Liver (tissue), 9 donors: ENCODE results near the gene PSMD4. TPM values are rescaled to one million over a fixed set of nuclear protein-coding genes. Genes with fewer than 3 reads are reported as not detected.

Experiments used
- DNase-seq: peaks from one replicate; pipeline ENCODE4 v3.0.0-alpha.2; 2017; ENCODE audit warnings: low spot score
- H3K27ac ChIP-seq, 2 donors: one replicate each; pipeline ENCODE4 v1.7.0; 2013; ENCODE audit warnings: inconsistent platforms in 2 of 2, low read length in 2 of 2, control low read depth in 1 of 2, low read depth in 1 of 2, mild to moderate bottlenecking in 1 of 2
- H3K27me3 ChIP-seq, 4 donors: one replicate each; pipeline versions ENCODE4 v1.6.1 to v1.7.0; 2013; ENCODE audit warnings: low read length in 3 of 4, inconsistent platforms in 1 of 4, mild to moderate bottlenecking in 1 of 4, moderate library complexity in 1 of 4; ENCODE audit not compliant: control insufficient read depth in 4 of 4, insufficient read depth in 4 of 4
- H3K36me3 ChIP-seq, 4 donors: one replicate each; pipeline versions ENCODE4 v1.6.1 to v1.7.0; 2013; ENCODE audit warnings: low read length in 3 of 4, mild to moderate bottlenecking in 3 of 4, low read depth in 1 of 4, moderate library complexity in 1 of 4; ENCODE audit not compliant: control insufficient read depth in 4 of 4, insufficient read depth in 3 of 4
- H3K4me1 ChIP-seq, 4 donors: one replicate each; pipeline versions ENCODE4 v1.6.1 to v1.7.0; 2013; ENCODE audit warnings: low read length in 3 of 4, mild to moderate bottlenecking in 3 of 4, moderate library complexity in 1 of 4; ENCODE audit not compliant: control insufficient read depth in 4 of 4, insufficient read depth in 4 of 4
- H3K4me3 ChIP-seq, 3 donors: one replicate each; pipeline versions ENCODE4 v1.6.1 to v1.7.0; 2013; ENCODE audit warnings: low read length in 3 of 3, control low read depth in 1 of 3, low read depth in 1 of 3, mild to moderate bottlenecking in 1 of 3
- H3K9ac ChIP-seq, 2 donors: one replicate each; pipeline ENCODE4 v1.7.0; 2013; ENCODE audit warnings: low read length in 2 of 2, mild to moderate bottlenecking in 2 of 2, moderate library complexity in 2 of 2, control low read depth in 1 of 2, low read depth in 1 of 2
- H3K9me3 ChIP-seq, 4 donors: one replicate each; pipeline versions ENCODE4 v1.6.1 to v1.7.0; 2013; ENCODE audit warnings: low read length in 3 of 4; ENCODE audit not compliant: control insufficient read depth in 4 of 4
- ATF3 ChIP-seq: IDR thresholded peaks from 2 replicates; pipeline ENCODE4 v1.6.1; 2016; ENCODE audit warnings: antibody characterized with exemption
- CTCF ChIP-seq: fragments of 150-350 bp; IDR thresholded peaks from 2 replicates; pipeline ENCODE4 v1.5.1; 2017; ENCODE audit warnings: improper control_type of control experiment, low read depth, low read length; ENCODE audit not compliant: missing input control
- EGR1 ChIP-seq, 2 donors: IDR thresholded peaks; 2 replicates each; pipeline ENCODE4 v1.6.1; 2016 to 2018; ENCODE audit warnings: antibody characterized with exemption in 2 of 2, low read depth in 2 of 2
- FOXA1 ChIP-seq: IDR thresholded peaks from 2 replicates; pipeline ENCODE4 v1.6.1; 2016; ENCODE audit warnings: antibody characterized with exemption
- FOXA2 ChIP-seq: IDR thresholded peaks from 2 replicates; pipeline ENCODE4 v1.6.1; 2016; ENCODE audit warnings: antibody characterized with exemption
- GABPA ChIP-seq, 2 donors: IDR thresholded peaks in 1 of 2; conservative IDR thresholded peaks in 1 of 2; 2 replicates each; pipeline ENCODE4 v1.6.1; 2016; ENCODE audit warnings: antibody characterized with exemption in 2 of 2, mild to moderate bottlenecking in 1 of 2, moderate library complexity in 1 of 2
- HNF4A ChIP-seq, 2 donors: conservative IDR thresholded peaks; 2 replicates each; pipeline ENCODE4 v1.6.1; 2016; ENCODE audit warnings: antibody characterized with exemption in 2 of 2, mild to moderate bottlenecking in 2 of 2
- HNF4G ChIP-seq: IDR thresholded peaks from 2 replicates; pipeline ENCODE4 v1.6.1; 2016; ENCODE audit warnings: antibody characterized with exemption
- JUND ChIP-seq, 2 donors: IDR thresholded peaks; 2 replicates each; pipeline ENCODE4 v1.6.1; 2016; ENCODE audit warnings: antibody characterized with exemption in 2 of 2
- MAX ChIP-seq: IDR thresholded peaks from 2 replicates; pipeline ENCODE4 v1.6.1; 2016; ENCODE audit warnings: antibody characterized with exemption
- NR2F2 ChIP-seq: IDR thresholded peaks from 2 replicates; pipeline ENCODE4 v1.6.1; 2016; ENCODE audit warnings: antibody characterized with exemption
- RAD21 ChIP-seq, 2 donors: IDR thresholded peaks; 2 replicates each; pipeline ENCODE4 v1.6.1; 2016; ENCODE audit warnings: antibody characterized with exemption in 2 of 2, mild to moderate bottlenecking in 2 of 2
- RXRA ChIP-seq, 2 donors: IDR thresholded peaks; 2 replicates each; pipeline ENCODE4 v1.6.1; 2017 to 2018; ENCODE audit warnings: antibody characterized with exemption in 2 of 2, mild to moderate bottlenecking in 1 of 2
- SP1 ChIP-seq: IDR thresholded peaks from 2 replicates; pipeline ENCODE4 v1.6.1; 2018; ENCODE audit warnings: antibody characterized with exemption, mild to moderate bottlenecking
- TAF1 ChIP-seq: conservative IDR thresholded peaks from 2 replicates; pipeline ENCODE4 v1.6.1; 2016; ENCODE audit warnings: antibody characterized with exemption, mild to moderate bottlenecking
- YY1 ChIP-seq: IDR thresholded peaks from 2 replicates; pipeline ENCODE4 v1.6.1; 2016; ENCODE audit warnings: antibody characterized with exemption, mild to moderate bottlenecking
- whole genome bisulfite sequencing: extraction: QIAGEN DNeasy Blood & Tissue Kit; methylation state at CpG from one replicate; pipeline ENCODE4 v1.1.7; 2013; 5-methylcytosine and 5-hydroxymethylcytosine counted together
- polyA plus RNA-seq, 2 donors: library from polyadenylated mRNA; stranded (reverse) in 1 of 2; unstranded in 1 of 2; fragments of 200-250 nt in 1 of 2; fragments of >200 nt in 1 of 2; fragmentation: Nextera tagmentation in 1 of 2; extraction: Ambion mirVana in 1 of 2; gene quantifications; one replicate each; pipeline versions ENCODE4 v1.2.1 to v1.2.3, GENCODE V29; 2013 to 2015
- total RNA-seq, 2 donors: library from RNA; depleted of rRNA; stranded (reverse); fragments of >200 nt; gene quantifications; one replicate each; pipeline ENCODE4 v1.2.3, GENCODE V29; 2014
- TF ChIP-seq, protein P1 (sequence below): IDR thresholded peaks from 2 replicates; pipeline ENCODE4 v1.6.1; 2016; ENCODE audit warnings: antibody characterized with exemption
- TF ChIP-seq, protein P2 (sequence below): IDR thresholded peaks from 2 replicates; pipeline ENCODE4 v1.6.1; 2016; ENCODE audit warnings: antibody characterized with exemption, mild to moderate bottlenecking
- donor health status: healthy.
- donor health status: healthy.
- donor health status: healthy.
- donor health status: healthy.
- donor health status: healthy.

PSMD4 gene
- total and polyA plus RNA-seq, 4 donors = 77.7 to 108 (median 87.0) TPM

DNA sequence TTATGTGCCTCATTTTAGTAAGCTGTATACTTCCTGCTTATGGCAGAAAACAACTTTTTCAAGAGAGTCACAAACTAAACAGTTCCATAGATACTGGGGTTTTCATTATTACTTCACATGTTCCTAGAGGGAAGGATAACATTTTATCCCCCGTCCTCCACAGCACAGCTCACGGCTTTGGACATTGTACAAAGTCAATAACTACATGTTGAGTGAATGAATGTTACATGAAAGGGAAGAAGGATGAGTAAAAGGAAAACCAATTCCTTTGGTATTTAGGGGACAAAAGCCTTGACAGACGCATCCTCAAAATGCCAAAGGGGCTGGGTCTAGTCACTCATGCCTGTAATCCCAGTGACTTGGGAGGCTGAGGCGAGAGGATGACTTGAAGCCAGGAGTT, 57.9 kb downstream of the PSMD4 start:
- Histone ChIP-seq H3K27ac (peak overlapping the region; percentile 62 to 83), H3K27me3 (no peaks in the 10 kb centered on the region), H3K9me3 (no peaks in the 10 kb centered on the region), H3K4me3 (no peak overlapping the region), H3K9ac (no peak overlapping the region), H3K36me3 (peaks cover 2 to 24% (median 20%) of the 10 kb centered on the region in 4 donors), H3K4me1 (peaks cover 32 to 52% (median 46%) of the 10 kb centered on the region in 4 donors)
- TF ChIP-seq SP1 = no peak
- TF ChIP-seq YY1 = no peak
- no peak for TF ChIP-seq EGR1 (IDR thresholded peaks at IDR 0.05; ENCODE audit: low read depth in 2 of 2)
- no peak for TF ChIP-seq NR2F2
- TF ChIP-seq HNF4G = no peak
- no peak for TF ChIP-seq ATF3
- TF ChIP-seq FOXA1 = no peak
- no peak for TF ChIP-seq RXRA (IDR thresholded peaks at IDR 0.05)
- TF ChIP-seq JUND (IDR thresholded peaks at IDR 0.05) = no peak
- TF ChIP-seq, protein P1, sequence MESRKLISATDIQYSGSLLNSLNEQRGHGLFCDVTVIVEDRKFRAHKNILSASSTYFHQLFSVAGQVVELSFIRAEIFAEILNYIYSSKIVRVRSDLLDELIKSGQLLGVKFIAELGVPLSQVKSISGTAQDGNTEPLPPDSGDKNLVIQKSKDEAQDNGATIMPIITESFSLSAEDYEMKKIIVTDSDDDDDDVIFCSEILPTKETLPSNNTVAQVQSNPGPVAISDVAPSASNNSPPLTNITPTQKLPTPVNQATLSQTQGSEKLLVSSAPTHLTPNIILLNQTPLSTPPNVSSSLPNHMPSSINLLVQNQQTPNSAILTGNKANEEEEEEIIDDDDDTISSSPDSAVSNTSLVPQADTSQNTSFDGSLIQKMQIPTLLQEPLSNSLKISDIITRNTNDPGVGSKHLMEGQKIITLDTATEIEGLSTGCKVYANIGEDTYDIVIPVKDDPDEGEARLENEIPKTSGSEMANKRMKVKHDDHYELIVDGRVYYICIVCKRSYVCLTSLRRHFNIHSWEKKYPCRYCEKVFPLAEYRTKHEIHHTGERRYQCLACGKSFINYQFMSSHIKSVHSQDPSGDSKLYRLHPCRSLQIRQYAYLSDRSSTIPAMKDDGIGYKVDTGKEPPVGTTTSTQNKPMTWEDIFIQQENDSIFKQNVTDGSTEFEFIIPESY = no peak
- no peak for TF ChIP-seq HNF4A (conservative IDR thresholded peaks at IDR 0.05)
- no peak for TF ChIP-seq RAD21 (IDR thresholded peaks at IDR 0.05)
- no peak for TF ChIP-seq CTCF
- no peak for TF ChIP-seq FOXA2
- TF ChIP-seq GABPA (IDR thresholded peaks at IDR 0.05 in 1 of 2, conservative IDR thresholded peaks at IDR 0.05 in 1 of 2) = no peak
- TF ChIP-seq, protein P2, sequence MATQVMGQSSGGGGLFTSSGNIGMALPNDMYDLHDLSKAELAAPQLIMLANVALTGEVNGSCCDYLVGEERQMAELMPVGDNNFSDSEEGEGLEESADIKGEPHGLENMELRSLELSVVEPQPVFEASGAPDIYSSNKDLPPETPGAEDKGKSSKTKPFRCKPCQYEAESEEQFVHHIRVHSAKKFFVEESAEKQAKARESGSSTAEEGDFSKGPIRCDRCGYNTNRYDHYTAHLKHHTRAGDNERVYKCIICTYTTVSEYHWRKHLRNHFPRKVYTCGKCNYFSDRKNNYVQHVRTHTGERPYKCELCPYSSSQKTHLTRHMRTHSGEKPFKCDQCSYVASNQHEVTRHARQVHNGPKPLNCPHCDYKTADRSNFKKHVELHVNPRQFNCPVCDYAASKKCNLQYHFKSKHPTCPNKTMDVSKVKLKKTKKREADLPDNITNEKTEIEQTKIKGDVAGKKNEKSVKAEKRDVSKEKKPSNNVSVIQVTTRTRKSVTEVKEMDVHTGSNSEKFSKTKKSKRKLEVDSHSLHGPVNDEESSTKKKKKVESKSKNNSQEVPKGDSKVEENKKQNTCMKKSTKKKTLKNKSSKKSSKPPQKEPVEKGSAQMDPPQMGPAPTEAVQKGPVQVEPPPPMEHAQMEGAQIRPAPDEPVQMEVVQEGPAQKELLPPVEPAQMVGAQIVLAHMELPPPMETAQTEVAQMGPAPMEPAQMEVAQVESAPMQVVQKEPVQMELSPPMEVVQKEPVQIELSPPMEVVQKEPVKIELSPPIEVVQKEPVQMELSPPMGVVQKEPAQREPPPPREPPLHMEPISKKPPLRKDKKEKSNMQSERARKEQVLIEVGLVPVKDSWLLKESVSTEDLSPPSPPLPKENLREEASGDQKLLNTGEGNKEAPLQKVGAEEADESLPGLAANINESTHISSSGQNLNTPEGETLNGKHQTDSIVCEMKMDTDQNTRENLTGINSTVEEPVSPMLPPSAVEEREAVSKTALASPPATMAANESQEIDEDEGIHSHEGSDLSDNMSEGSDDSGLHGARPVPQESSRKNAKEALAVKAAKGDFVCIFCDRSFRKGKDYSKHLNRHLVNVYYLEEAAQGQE = no peak
- no peak for TF ChIP-seq TAF1
- TF ChIP-seq MAX = no peak
- WGBS = 89% methylated on average over 4 of the region's 4 CpGs
- no peak for DNase-seq
